AG20443 (cell line): ENCODE results near the gene DNMT3B.
"Not testable (repeated sequence)": the region's sequence is repeated elsewhere in the genome, so short reads cannot be mapped to it uniquely, and the experiment has no call there.

Experiments used
- DNase-seq: peaks from one replicate; pipeline ENCODE4 v3.0.0; 2012; ENCODE audit warnings: low spot score, mixed read lengths

The DNMT3B gene

DNA sequence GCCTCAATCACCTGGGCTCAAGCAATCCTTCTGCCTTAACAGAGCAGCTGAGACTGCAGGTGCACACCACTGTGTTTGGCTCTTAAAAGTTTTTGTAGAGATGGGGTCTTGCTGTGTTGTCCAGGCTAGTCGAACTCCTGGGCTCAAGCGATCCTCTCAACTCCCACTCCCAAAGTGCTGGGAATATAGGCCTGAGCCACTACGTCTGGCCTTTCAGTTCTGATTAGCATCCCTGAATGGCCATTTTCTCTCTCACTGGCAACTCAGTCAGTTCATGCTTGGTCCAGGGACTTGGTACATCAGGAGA is 28.5 kb downstream of the DNMT3B start:
- no peak for DNase-seq

DNA sequence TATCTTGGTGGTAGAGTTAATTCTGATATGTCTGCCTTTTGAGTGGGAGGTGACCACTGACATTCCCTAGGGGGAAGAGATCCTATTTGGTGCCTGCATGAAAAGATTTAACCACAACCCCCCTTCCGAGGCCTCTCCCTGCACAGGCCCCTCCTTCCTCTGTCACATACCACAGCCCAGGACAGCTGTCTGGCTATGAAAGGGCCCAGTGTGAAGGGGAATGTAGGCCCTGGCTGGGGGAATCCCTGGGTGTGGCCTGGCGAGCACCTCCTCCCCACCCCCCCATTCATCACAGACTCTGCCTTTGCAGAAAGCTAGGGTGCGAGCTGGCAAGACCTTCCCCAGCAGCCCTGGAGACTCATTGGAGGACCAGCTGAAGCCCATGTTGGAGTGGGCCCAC is 30.1 kb downstream of the DNMT3B start:
- DNase-seq: no peak

- DNase-seq: no peak
Measured at GRCh38 chr20:32792731-32793458, 30.7 kb downstream of the DNMT3B start.

- DNase-seq: no peak
Measured at GRCh38 chr20:32796383-32796948, 34.3 kb downstream of the DNMT3B start.

- DNase-seq: no peak
Measured at GRCh38 chr20:32796981-32797451, 34.8 kb downstream of the DNMT3B start.

DNA sequence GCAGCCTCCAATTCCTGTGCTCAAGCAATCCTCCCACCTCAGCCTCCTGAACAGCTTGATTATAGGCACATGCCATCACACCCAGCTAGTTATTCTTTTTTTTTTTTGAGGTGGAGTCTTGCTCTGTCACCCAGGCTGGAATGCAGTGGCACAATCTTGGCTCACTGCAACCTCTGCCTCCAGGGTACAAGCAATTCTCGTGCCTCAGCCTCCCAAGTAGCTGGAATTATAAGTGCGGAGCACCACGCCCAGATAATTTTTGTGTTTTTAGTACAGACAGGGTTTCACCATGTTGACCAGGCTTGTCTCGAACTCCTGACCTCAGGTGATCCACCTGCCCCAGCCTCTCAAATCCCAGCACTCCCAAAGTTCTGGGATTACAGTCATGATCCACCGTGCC is 35.4 kb downstream of the DNMT3B start:
- not testable (repeated sequence) for DNase-seq

- no peak for DNase-seq
Measured at GRCh38 chr20:32798046-32798981, 36.1 kb downstream of the DNMT3B start.

- DNase-seq: no peak
Measured at GRCh38 chr20:32803092-32803491, 40.9 kb downstream of the DNMT3B start.

GRCh38 chr20:32804022-32804715 is 42.0 kb downstream of the DNMT3B start:
- DNase-seq: no peak

DNA sequence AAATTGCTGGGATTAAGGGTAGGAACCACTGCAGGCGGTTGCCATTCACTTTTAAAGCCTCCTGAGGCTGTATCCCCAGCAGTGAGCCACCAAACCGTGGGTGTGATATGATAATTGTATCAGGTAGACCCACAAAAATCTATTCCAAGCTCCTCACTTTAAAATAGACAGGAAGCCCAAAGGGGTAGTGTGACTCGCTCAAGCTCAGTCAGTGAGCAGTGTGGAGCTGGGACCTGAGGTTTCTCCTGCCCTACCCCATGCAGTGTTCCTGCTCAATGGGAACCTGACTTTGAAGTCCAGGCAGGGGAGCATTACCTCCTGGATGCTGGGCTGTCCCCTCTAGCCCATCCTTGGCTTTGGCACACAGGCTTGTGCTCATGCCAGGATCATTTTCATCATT is 42.6 kb downstream of the DNMT3B start:
- DNase-seq: no peak

DNA sequence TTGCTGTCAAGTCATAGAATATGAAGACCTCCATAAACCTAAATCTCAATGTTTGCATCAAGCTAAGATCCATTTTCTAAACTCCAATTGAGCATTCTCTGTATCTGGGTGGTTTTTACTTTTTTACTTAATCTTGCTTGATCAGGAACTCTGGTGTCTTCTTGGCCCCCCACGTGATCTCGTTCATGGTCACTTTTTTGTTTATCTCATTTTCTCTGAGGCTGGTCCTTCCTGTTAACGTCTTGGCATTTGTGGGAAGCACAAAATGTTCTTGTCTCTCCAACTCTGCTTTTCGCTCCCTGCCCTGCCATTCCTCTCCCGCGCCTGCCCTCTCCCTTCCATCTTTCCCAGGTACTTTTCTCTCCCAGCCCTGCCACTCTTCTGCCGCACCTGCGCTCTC is 43.5 kb downstream of the DNMT3B start:
- DNase-seq: no peak

- no peak for DNase-seq
Measured at GRCh38 chr20:32806356-32806755, 44.2 kb downstream of the DNMT3B start.

DNA sequence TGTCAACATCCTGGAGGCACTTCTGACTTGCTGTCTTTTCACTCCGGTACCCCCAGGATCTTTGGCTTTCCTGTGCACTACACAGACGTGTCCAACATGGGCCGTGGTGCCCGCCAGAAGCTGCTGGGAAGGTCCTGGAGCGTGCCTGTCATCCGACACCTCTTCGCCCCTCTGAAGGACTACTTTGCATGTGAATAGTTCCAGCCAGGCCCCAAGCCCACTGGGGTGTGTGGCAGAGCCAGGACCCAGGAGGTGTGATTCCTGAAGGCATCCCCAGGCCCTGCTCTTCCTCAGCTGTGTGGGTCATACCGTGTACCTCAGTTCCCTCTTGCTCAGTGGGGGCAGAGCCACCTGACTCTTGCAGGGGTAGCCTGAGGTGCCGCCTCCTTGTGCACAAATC is 45.5 kb downstream of the DNMT3B start:
- DNase-seq: no peak

- DNase-seq: no peak
Measured at GRCh38 chr20:32808438-32808837, 46.3 kb downstream of the DNMT3B start.

DNA sequence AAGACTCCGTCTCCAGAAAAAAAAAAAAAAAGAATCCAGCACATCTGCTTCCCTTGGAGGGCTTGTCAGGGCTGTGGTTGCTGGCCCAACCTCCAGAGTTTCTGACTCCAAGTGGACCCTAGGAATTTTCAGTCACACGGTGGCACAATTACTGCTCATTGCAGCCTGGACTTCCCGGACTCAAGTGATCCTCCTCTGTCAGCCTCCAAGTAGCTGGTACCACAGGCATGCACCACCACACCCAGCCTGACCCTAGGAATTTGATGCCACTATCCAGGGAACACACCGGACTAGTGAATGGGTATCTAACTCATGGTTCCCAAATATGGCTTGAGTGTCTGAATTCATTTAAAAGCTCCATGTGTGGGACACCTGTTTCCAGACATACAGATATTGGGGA is 47.7 kb downstream of the DNMT3B start:
- DNase-seq: no peak

DNA sequence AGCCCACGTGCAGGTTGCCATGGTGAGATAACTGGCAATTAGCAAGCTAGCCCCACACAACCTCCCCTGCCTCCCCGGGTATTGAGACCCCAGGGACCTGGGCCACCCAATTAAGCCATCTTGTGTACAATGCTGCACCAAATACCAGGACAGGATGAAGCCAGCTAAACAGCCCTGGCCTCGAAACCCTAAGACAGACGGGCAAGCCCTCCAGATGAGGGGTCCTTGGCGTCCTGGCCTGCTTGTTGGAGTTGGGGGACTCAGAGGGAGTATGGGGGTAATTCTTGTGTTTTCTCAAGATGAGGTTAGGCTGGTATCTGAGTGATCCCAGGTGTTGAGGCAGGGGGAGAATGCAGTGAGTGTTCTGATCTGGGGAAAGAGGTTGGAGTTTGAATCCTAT is 48.8 kb downstream of the DNMT3B start:
- DNase-seq: no peak

- DNase-seq: no peak
Measured at GRCh38 chr20:32811886-32812285, 49.7 kb downstream of the DNMT3B start.

GRCh38 chr20:32819992-32820697 is 58.0 kb downstream of the DNMT3B start:
- peak; percentile 86 for DNase-seq

DNA sequence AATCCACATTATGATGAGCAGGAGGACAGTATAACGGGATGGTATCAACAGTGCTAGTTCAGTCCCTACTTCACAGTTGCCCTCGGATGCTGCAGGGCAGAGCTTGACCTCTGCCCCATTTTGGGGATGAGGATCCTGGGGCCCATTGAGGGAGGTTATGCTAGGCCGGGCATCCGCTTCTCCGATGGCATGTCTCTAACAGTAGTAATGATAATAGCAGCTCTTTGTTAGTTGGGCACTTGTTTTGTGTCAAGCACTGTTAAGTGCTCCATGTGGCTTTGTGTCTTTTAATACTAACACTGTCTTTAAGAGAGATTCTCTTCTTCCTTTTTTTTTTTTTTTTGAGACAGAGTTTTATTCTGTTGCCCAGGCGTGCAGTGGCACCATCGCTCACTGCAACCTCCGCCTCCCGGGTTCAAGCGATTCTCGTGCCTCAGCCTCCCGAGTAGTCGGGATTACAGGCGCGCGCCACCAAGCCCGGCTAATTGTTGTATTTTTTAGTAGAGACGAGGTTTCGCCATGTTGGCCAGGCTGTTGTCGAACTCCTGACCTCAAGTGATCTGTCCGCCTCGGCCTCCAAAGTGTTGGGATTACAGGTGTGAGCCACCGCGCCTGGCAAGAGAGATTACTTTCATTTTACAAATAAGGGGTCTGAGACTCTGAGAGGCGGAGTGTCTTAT is 58.7 kb downstream of the DNMT3B start:
- no peak for DNase-seq

- DNase-seq: no peak
Measured at GRCh38 chr20:32822225-32822624, 60.0 kb downstream of the DNMT3B start.

- peak; percentile 76 for DNase-seq
Measured at GRCh38 chr20:32823078-32823477, 60.9 kb downstream of the DNMT3B start.
